HEK293 (cell line): Measurements from ENCODE around the gene DPM1.

Experiments used
- CTCF ChIA-PET: fragments of 350-600 bp; formaldehyde crosslinking; extraction: SDS; loops from one replicate; lab custom pipeline; 2021; ENCODE audit warnings: antibody characterized with exemption; lab: Yijun Ruan, JAX
- POLR2A ChIA-PET: fragments of 300-600 bp; formaldehyde crosslinking; extraction: SDS; loops from one replicate; lab custom pipeline; 2020; ENCODE audit warnings: antibody characterized with exemption, inconsistent platforms; lab: Yijun Ruan, JAX
- H3K27ac ChIP-seq: fragments of 200-500 bp; sonication (Bioruptor generic); 2 replicates; pipeline ENCODE4 v1.5.1; 2014; ENCODE audit warnings: low read depth, low read length, control low read depth, inconsistent platforms; ENCODE audit errors: extremely low read depth
- H3K36me3 ChIP-seq, 2 experiments: fragments of 200-500 bp in 1 of 2; sonication (Bioruptor generic) in 1 of 2; 1 replicate in 1 of 2; 2 replicates in 1 of 2; pipeline ENCODE4 v1.5.1; 2014 to 2017; ENCODE audit warnings: inconsistent platforms in 2 of 2, low read length in 2 of 2; ENCODE audit not compliant: control insufficient read depth in 2 of 2, insufficient read depth in 1 of 2
- H3K4me1 ChIP-seq: fragments of 200-500 bp; sonication (Bioruptor generic); 2 replicates; pipeline ENCODE4 v1.5.1; 2014; ENCODE audit warnings: mild to moderate bottlenecking, low read length, inconsistent platforms; ENCODE audit not compliant: control insufficient read depth, insufficient read depth
- H3K4me3 ChIP-seq: 2 replicates; pipeline ENCODE4 v1.5.1; 2011; ENCODE audit warnings: low read depth, mild to moderate bottlenecking, control low read depth, low read length, moderate library complexity
- H3K9me3 ChIP-seq: fragments of 200-500 bp; sonication (Bioruptor generic); 2 replicates; pipeline ENCODE4 v1.5.1; 2014; ENCODE audit warnings: low read depth, low read length, inconsistent platforms; ENCODE audit not compliant: control insufficient read depth, insufficient read depth
- MYNN ChIP-seq: fragments of 450-650 bp; formaldehyde crosslinking; IDR thresholded peaks from 2 replicates; pipeline ENCODE4 v1.5.1; 2016; ENCODE audit warnings: missing biosample characterization, missing genetic modification characterization, borderline replicate concordance
- SCRT2 ChIP-seq: fragments of 450-650 bp; formaldehyde crosslinking; IDR thresholded peaks from 2 replicates; pipeline ENCODE4 v1.5.1; 2016; ENCODE audit warnings: missing biosample characterization, missing genetic modification characterization
- TCF7L2 ChIP-seq: IDR thresholded peaks from 2 replicates; pipeline ENCODE4 v1.6.1; 2011; ENCODE audit warnings: low read depth, mild to moderate bottlenecking, inconsistent platforms, low read length, moderate library complexity, borderline replicate concordance
- ZBTB1 ChIP-seq: fragments of 450-650 bp; formaldehyde crosslinking; IDR thresholded peaks from 2 replicates; pipeline ENCODE4 v1.5.1; 2016; ENCODE audit warnings: missing biosample characterization, missing genetic modification characterization
- ZBTB49 ChIP-seq: fragments of 450-650 bp; formaldehyde crosslinking; IDR thresholded peaks from 2 replicates; pipeline ENCODE4 v1.5.1; 2016; ENCODE audit warnings: missing biosample characterization, missing genetic modification characterization, low read depth
- ZBTB8A ChIP-seq: fragments of 450-650 bp; formaldehyde crosslinking; IDR thresholded peaks from 2 replicates; pipeline ENCODE4 v1.5.1; 2016; ENCODE audit warnings: missing biosample characterization, missing genetic modification characterization
- ZEB2 ChIP-seq: fragments of 450-650 bp; formaldehyde crosslinking; IDR thresholded peaks from 2 replicates; pipeline ENCODE4 v1.5.1; 2016; ENCODE audit warnings: missing biosample characterization, missing genetic modification characterization
- ZFHX2 ChIP-seq: fragments of 450-650 bp; formaldehyde crosslinking; conservative IDR thresholded peaks from 2 replicates; pipeline ENCODE4 v1.5.1; 2016; ENCODE audit warnings: missing biosample characterization, missing genetic modification characterization
- ZFP37 ChIP-seq: fragments of 450-650 bp; formaldehyde crosslinking; IDR thresholded peaks from 2 replicates; pipeline ENCODE4 v1.5.1; 2016; ENCODE audit warnings: missing biosample characterization, missing genetic modification characterization
- ZNF211 ChIP-seq: fragments of 450-650 bp; formaldehyde crosslinking; IDR thresholded peaks from 2 replicates; pipeline ENCODE4 v1.5.1; 2016; ENCODE audit warnings: low read depth, missing biosample characterization, missing genetic modification characterization
- ZNF24 ChIP-seq: fragments of 450-650 bp; formaldehyde crosslinking; IDR thresholded peaks from 2 replicates; pipeline ENCODE4 v1.5.1; 2016; ENCODE audit warnings: missing biosample characterization, missing genetic modification characterization
- ZNF324 ChIP-seq: fragments of 450-650 bp; formaldehyde crosslinking; IDR thresholded peaks from 2 replicates; pipeline ENCODE4 v1.5.1; 2016; ENCODE audit warnings: missing biosample characterization, missing genetic modification characterization
- ZNF404 ChIP-seq: fragments of 450-650 bp; formaldehyde crosslinking; IDR thresholded peaks from 2 replicates; pipeline ENCODE4 v1.5.1; 2017; ENCODE audit warnings: missing biosample characterization, missing genetic modification characterization
- ZNF521 ChIP-seq: fragments of 450-650 bp; formaldehyde crosslinking; IDR thresholded peaks from 2 replicates; pipeline ENCODE4 v1.5.1; 2017; ENCODE audit warnings: missing biosample characterization, mild to moderate bottlenecking, missing genetic modification characterization
- ZNF529 ChIP-seq: fragments of 450-650 bp; formaldehyde crosslinking; IDR thresholded peaks from 2 replicates; pipeline ENCODE4 v1.5.1; 2017; ENCODE audit warnings: missing genetic modification characterization, missing biosample characterization; ENCODE audit not compliant: insufficient replicate concordance
- ZNF600 ChIP-seq: fragments of 450-650 bp; formaldehyde crosslinking; IDR thresholded peaks from 2 replicates; pipeline ENCODE4 v1.5.1; 2016; ENCODE audit warnings: missing biosample characterization, missing genetic modification characterization
- ZNF645 ChIP-seq: fragments of 450-650 bp; formaldehyde crosslinking; IDR thresholded peaks from 2 replicates; pipeline ENCODE4; 2016; ENCODE audit warnings: missing biosample characterization, missing genetic modification characterization
- ZNF654 ChIP-seq: fragments of 450-650 bp; formaldehyde crosslinking; IDR thresholded peaks from 2 replicates; pipeline ENCODE4 v1.5.1; 2016; ENCODE audit warnings: low read depth, missing biosample characterization, missing genetic modification characterization
- ZNF658 ChIP-seq: fragments of 450-650 bp; formaldehyde crosslinking; IDR thresholded peaks from 2 replicates; pipeline ENCODE4; 2016; ENCODE audit warnings: missing biosample characterization, missing genetic modification characterization
- ZNF670 ChIP-seq: fragments of 450-650 bp; formaldehyde crosslinking; IDR thresholded peaks from 2 replicates; pipeline ENCODE4 v1.5.1; 2016; ENCODE audit warnings: missing biosample characterization, missing genetic modification characterization, low read depth
- ZNF707 ChIP-seq: fragments of 450-650 bp; formaldehyde crosslinking; IDR thresholded peaks from 2 replicates; pipeline ENCODE4 v1.5.1; 2016; ENCODE audit warnings: missing biosample characterization, missing genetic modification characterization
- ZSCAN16 ChIP-seq: fragments of 450-650 bp; formaldehyde crosslinking; IDR thresholded peaks from 2 replicates; pipeline ENCODE4 v1.5.1; 2016; ENCODE audit warnings: missing biosample characterization, missing genetic modification characterization
- ZSCAN23 ChIP-seq: fragments of 450-650 bp; formaldehyde crosslinking; IDR thresholded peaks from 2 replicates; pipeline ENCODE4 v1.5.1; 2016; ENCODE audit warnings: missing biosample characterization, missing genetic modification characterization
- TF ChIP-seq, protein P1 (sequence below): fragments of 450-650 bp; formaldehyde crosslinking; IDR thresholded peaks from 2 replicates; pipeline ENCODE4 v1.5.1; 2016; ENCODE audit warnings: missing biosample characterization, missing genetic modification characterization

Gene DPM1

GRCh38 chr20:50957798-50958614, at the start of gene DPM1 (continued):
- no peak for TF ChIP-seq ZNF211 (tag by site-specific recombination)
- TF ChIP-seq ZSCAN23, result no peak
- no peak for TF ChIP-seq ZSCAN16 (tag by site-specific recombination)
- 0 out of 2 replicates have a peak, but pooled peaks have one; percentile 33 for TF ChIP-seq TCF7L2
- TF ChIP-seq ZNF24, result peak; percentile 63; the same call in 1 of the 2 replicates

DNA sequence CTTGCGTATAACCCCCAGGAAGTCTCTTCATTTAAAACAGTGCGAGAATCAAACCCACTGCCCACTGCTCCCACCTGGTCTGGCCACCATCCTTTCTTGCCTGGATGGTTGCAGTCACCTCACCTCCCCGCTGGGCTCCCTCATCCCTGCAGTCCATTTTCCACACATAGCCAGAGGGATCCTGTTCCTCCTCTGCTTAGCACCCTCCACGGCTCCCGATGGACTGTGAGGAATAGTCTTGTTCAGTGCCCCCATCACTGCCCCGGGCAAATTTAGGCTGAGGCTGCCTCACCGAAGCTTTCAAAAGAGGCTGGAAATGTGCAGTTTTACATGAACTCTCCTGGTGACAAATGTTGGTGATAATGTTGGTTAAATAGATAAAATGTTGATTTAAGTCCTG, 46.9 kb upstream of the DPM1 start:
- no peak overlapping the region for H3K4me3 ChIP-seq
- no peak overlapping the region for H3K27ac ChIP-seq
- POLR2A ChIA-PET, result no interaction called here
- CTCF ChIA-PET, result interaction anchor here (3.0 kb wide), 1 partner anchor 10 kb away, joined by 18 read pairs; no protein-coding TSS in a partner anchor
- no peaks in the 10 kb centered on the region for H3K4me1 ChIP-seq
- H3K9me3 ChIP-seq, result no peaks in the 10 kb centered on the region
- H3K36me3 ChIP-seq, result peaks cover 0 to 43% of the 10 kb centered on the region in 2 experiments; a peak in 1 of 3 replicates
- TF ChIP-seq ZNF645 (tag by site-specific recombination) (no peak), ZNF600 (no peak), ZFP37 (tag by site-specific recombination) (no peak), ZNF707 (tag by site-specific recombination) (no peak)
- TF ChIP-seq, all 188 proteins: peak for 0

GRCh38 chr20:51004781-51005180, 46.4 kb upstream of the DPM1 start:
- Histone ChIP-seq H3K36me3 (peaks cover 0 to 39% of the 10 kb centered on the region in 2 experiments; a peak in 1 of 3 replicates), H3K9me3 (no peaks in the 10 kb centered on the region), H3K4me1 (no peaks in the 10 kb centered on the region), H3K27ac (no peak overlapping the region), H3K4me3 (no peak overlapping the region)
- TF ChIP-seq ZNF658 (tag by site-specific recombination), result no peak
- no peak for TF ChIP-seq ZNF404 (tag by site-specific recombination)
- no peak for TF ChIP-seq ZFP37 (tag by site-specific recombination)
- TF ChIP-seq, protein P1, sequence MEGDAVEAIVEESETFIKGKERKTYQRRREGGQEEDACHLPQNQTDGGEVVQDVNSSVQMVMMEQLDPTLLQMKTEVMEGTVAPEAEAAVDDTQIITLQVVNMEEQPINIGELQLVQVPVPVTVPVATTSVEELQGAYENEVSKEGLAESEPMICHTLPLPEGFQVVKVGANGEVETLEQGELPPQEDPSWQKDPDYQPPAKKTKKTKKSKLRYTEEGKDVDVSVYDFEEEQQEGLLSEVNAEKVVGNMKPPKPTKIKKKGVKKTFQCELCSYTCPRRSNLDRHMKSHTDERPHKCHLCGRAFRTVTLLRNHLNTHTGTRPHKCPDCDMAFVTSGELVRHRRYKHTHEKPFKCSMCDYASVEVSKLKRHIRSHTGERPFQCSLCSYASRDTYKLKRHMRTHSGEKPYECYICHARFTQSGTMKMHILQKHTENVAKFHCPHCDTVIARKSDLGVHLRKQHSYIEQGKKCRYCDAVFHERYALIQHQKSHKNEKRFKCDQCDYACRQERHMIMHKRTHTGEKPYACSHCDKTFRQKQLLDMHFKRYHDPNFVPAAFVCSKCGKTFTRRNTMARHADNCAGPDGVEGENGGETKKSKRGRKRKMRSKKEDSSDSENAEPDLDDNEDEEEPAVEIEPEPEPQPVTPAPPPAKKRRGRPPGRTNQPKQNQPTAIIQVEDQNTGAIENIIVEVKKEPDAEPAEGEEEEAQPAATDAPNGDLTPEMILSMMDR (tag by site-specific recombination), result no peak
- no peak for TF ChIP-seq ZNF529
- CTCF ChIA-PET, result interaction anchor here (3.0 kb wide), 1 partner anchor 10 kb away, joined by 18 read pairs; no protein-coding TSS in a partner anchor
- POLR2A ChIA-PET, result no interaction called here

DNA sequence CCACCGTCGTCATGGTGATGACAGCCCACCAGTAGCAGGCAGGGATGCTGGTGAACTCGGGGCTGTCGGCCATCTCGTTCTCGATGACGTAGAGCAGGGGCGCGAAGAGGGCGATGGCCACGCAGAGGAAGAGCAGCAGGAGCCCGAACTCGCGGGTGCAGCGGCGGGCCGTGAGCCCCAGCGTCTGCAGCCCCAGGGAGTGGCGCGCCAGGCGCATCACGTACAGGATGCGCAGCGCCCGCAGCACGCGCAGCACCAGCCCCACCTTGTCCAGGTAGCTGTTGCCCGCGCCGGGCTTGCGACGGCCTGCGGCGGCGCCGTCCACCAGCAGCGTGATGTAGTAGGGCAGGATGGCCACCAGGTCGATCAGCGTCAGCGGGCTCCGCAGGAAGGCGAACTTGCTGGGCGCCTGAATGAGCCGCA, 46.0 kb upstream of the DPM1 start:
- H3K36me3 ChIP-seq, result peaks cover 0 to 37% of the 10 kb centered on the region in 2 experiments; a peak in 1 of 3 replicates
- H3K9me3 ChIP-seq, result no peaks in the 10 kb centered on the region
- CTCF ChIA-PET, result interaction anchor here (1.2 kb wide), 1 partner anchor 11 kb away, joined by 5 read pairs; no protein-coding TSS in a partner anchor
- POLR2A ChIA-PET, result no interaction called here
- H3K27ac ChIP-seq, result no peak overlapping the region
- no peaks in the 10 kb centered on the region for H3K4me1 ChIP-seq
- TF ChIP-seq ZEB2 (tag by site-specific recombination) (no peak), ZFHX2 (tag by site-specific recombination) (no peak), ZNF521 (tag by site-specific recombination) (no peak), ZNF670 (no peak), MYNN (tag by site-specific recombination) (no peak), ZBTB49 (tag by site-specific recombination) (no peak), SCRT2 (tag by site-specific recombination) (no peak), ZNF654 (tag by site-specific recombination) (no peak), ZNF324 (tag by site-specific recombination) (no peak), ZBTB8A (tag by site-specific recombination) (no peak), ZBTB1 (tag by site-specific recombination) (no peak)
- no peak overlapping the region for H3K4me3 ChIP-seq
